Prostate gland (tissue), 2 donors: ENCODE results near the gene PER2. TPM values are rescaled to one million over a fixed set of nuclear protein-coding genes. Genes with fewer than 3 reads are reported as not detected.
A peak's percentile ranks its signal among the peaks of the same experiment; 100 is the strongest.

ENCODE experiments used
- DNase-seq: peaks from one replicate; pipeline ENCODE4 v3.0.0-alpha.2; 2019; ENCODE audit warnings: low spot score
- H3K27ac ChIP-seq, 2 donors: fragments of 200-600 bp; sonication (generic); 2 replicates each; pipeline ENCODE4 v1.5.1; 2017 to 2019
- H3K27me3 ChIP-seq: fragments of 200-600 bp; sonication (generic); replicated peaks from 2 replicates; pipeline ENCODE4 v1.5.1; 2019; ENCODE audit not compliant: insufficient read depth
- H3K36me3 ChIP-seq, 2 donors: fragments of 200-600 bp; sonication (generic); 1 replicate in 1 of 2; 2 replicates in 1 of 2; pipeline versions ENCODE4 v1.5.1 to v1.8.1; 2017 to 2019
- H3K4me1 ChIP-seq: fragments of 200-600 bp; sonication (generic); replicated peaks from 2 replicates; pipeline ENCODE4 v1.5.1; 2019
- H3K4me3 ChIP-seq, 2 donors: fragments of 200-600 bp; sonication (generic); 2 replicates each; pipeline ENCODE4 v1.5.1; 2017 to 2019
- H3K9me3 ChIP-seq: fragments of 200-600 bp; sonication (generic); 2 replicates; pipeline ENCODE4 v1.5.1; 2017
- CTCF ChIP-seq, 4 experiments: fragments of 200-600 bp in 2 of 4; fragments of 450-650 bp in 2 of 4; sonication (generic) in 2 of 4; IDR thresholded peaks; 1 replicate in 3 of 4; 2 replicates in 1 of 4; pipeline ENCODE4 v1.5.1; 2016 to 2019; ENCODE audit warnings: antibody characterized with exemption in 4 of 4, mild to moderate bottlenecking in 2 of 4, moderate library complexity in 2 of 4
- POLR2A ChIP-seq: fragments of 450-650 bp; IDR thresholded peaks from one replicate; pipeline ENCODE4 v1.6.1; 2016; ENCODE audit warnings: antibody characterized with exemption, mild to moderate bottlenecking
- POLR2AphosphoS5 ChIP-seq: sonication (generic); formaldehyde crosslinking; IDR thresholded peaks from one replicate; pipeline ENCODE4 v1.6.1; 2017; ENCODE audit warnings: antibody characterized with exemption
- WGBS: methylation state at CpG from one replicate; pipeline ENCODE4 v1.1.5; 2018; 5-methylcytosine and 5-hydroxymethylcytosine counted together
- intact Hi-C: fragments of 100-400 bp; cut with DNase I; formaldehyde crosslinking; loops from one replicate; pipeline ENCODE4 v1.14.2; 2022
- total RNA-seq, 2 donors: library from RNA; depleted of rRNA; stranded (reverse); fragments of >200 nt; gene quantifications; one replicate each; pipeline ENCODE4 v1.1.0, GENCODE V29; 2016

PER2 gene
- total RNA-seq, 2 donors from 2014 or later: 24.0 to 53.1 TPM

- no peak for TF ChIP-seq CTCF (IDR thresholded peaks at IDR 0.05)
- TF ChIP-seq POLR2A: no peak
- no peak for TF ChIP-seq POLR2AphosphoS5
- no peak for DNase-seq
- H3K27me3 ChIP-seq: no peaks in the 10 kb centered on the region
- H3K27ac ChIP-seq: peak overlapping the region; percentile 95 to 96
- H3K4me3 ChIP-seq: no peak overlapping the region
- peaks cover 51% of the 10 kb centered on the region for H3K4me1 ChIP-seq
- no peaks in the 10 kb centered on the region for H3K36me3 ChIP-seq
- H3K9me3 ChIP-seq: no peaks in the 10 kb centered on the region
- intact Hi-C loops: loop anchor here (5.0 kb wide), 1 partner anchor 442 kb away; no protein-coding TSS in a partner anchor
- WGBS: 68% methylated on average over 11 of the region's 11 CpGs
These were observed 3.5 kb downstream of the PER2 start for GRCh38 chr2:238284802-238285515.

GRCh38 chr2:238282861-238283738 lies 5.3 kb downstream of the PER2 start:
- intact Hi-C loops: no loop called here
- H3K4me1 ChIP-seq: peaks cover 44% of the 10 kb centered on the region
- WGBS: 87% methylated on average over 17 of the region's 17 CpGs
- H3K27me3 ChIP-seq: no peaks in the 10 kb centered on the region
- TF ChIP-seq CTCF (IDR thresholded peaks at IDR 0.05) (no peak), POLR2A (no peak), POLR2AphosphoS5 (no peak)
- no peak for DNase-seq
- H3K9me3 ChIP-seq: no peaks in the 10 kb centered on the region
- no peaks in the 10 kb centered on the region for H3K36me3 ChIP-seq
- H3K4me3 ChIP-seq: no peak overlapping the region
- peak overlapping the region; percentile 95 to 96 for H3K27ac ChIP-seq

GRCh38 chr2:238281826-238282480 lies 6.5 kb downstream of the PER2 start:
- Histone ChIP-seq H3K9me3 (no peaks in the 10 kb centered on the region), H3K27ac (no peak overlapping the region), H3K4me1 (peaks cover 39% of the 10 kb centered on the region), H3K4me3 (no peak overlapping the region), H3K27me3 (no peaks in the 10 kb centered on the region), H3K36me3 (no peaks in the 10 kb centered on the region)
- intact Hi-C loops: no loop called here
- WGBS: 85% methylated on average over 13 of the region's 13 CpGs
- no peak for DNase-seq
- no peak for TF ChIP-seq POLR2A

GRCh38 chr2:238280083-238280825 lies 8.2 kb downstream of the PER2 start:
- no peaks in the 10 kb centered on the region for H3K27me3 ChIP-seq
- WGBS: 78% methylated on average over 12 of the region's 12 CpGs
- no peak for DNase-seq
- peaks cover 27% of the 10 kb centered on the region for H3K4me1 ChIP-seq
- intact Hi-C loops: no loop called here
- peak overlapping the region; percentile 15 to 33 for H3K27ac ChIP-seq
- peaks cover 0 to 5% of the 10 kb centered on the region in 2 donors for H3K36me3 ChIP-seq
- no peak for TF ChIP-seq CTCF (IDR thresholded peaks at IDR 0.05)
- no peak for TF ChIP-seq POLR2AphosphoS5
- TF ChIP-seq POLR2A: no peak
- no peaks in the 10 kb centered on the region for H3K9me3 ChIP-seq
- H3K4me3 ChIP-seq: no peak overlapping the region
